Smooth muscle cell of the brain vasculature (primary cell): ENCODE measurements around the gene CUBN.
A peak's percentile ranks its signal among the peaks of the same experiment; 100 is the strongest.

Source experiments
- DNase-seq: peaks from one replicate; pipeline ENCODE4 v3.0.0-alpha.2; 2012; ENCODE audit warnings: low read depth, low spot score

The CUBN gene

GRCh38 chr10:17129741-17130140 lies at the start of gene CUBN:
Gene CUBN, minus strand, starts transcription at chr10:17129811. Its CDS starts 46 bp downstream, at chr10:17129765.
- DNase-seq = no peak

- DNase-seq = no peak
Measured at GRCh38 chr10:17179002-17179401, 49.4 kb upstream of the CUBN start.

GRCh38 chr10:17178006-17178405 lies 48.4 kb upstream of the CUBN start:
- no peak for DNase-seq

- DNase-seq = no peak
Measured at GRCh38 chr10:17177014-17177413, 47.4 kb upstream of the CUBN start.

GRCh38 chr10:17176091-17176490 lies 46.5 kb upstream of the CUBN start:
- no peak for DNase-seq

GRCh38 chr10:17175551-17175950 lies 45.9 kb upstream of the CUBN start:
- no peak for DNase-seq

GRCh38 chr10:17174626-17175025 lies 45.0 kb upstream of the CUBN start:
- DNase-seq = no peak

GRCh38 chr10:17171141-17171641 lies 41.6 kb upstream of the CUBN start:
- no peak for DNase-seq

- no peak for DNase-seq
Measured at GRCh38 chr10:17169803-17170202, 40.2 kb upstream of the CUBN start.

GRCh38 chr10:17166699-17167098 lies 37.1 kb upstream of the CUBN start:
- DNase-seq = no peak

GRCh38 chr10:17162828-17163227 lies 33.2 kb upstream of the CUBN start:
- DNase-seq = no peak

- DNase-seq = no peak
Measured at GRCh38 chr10:17161775-17162174, 32.2 kb upstream of the CUBN start.

GRCh38 chr10:17157024-17157423 lies 27.4 kb upstream of the CUBN start:
- DNase-seq = no peak

- DNase-seq = no peak
Measured at GRCh38 chr10:17155826-17156225, 26.2 kb upstream of the CUBN start.

- no peak for DNase-seq
Measured at GRCh38 chr10:17154116-17154515, 24.5 kb upstream of the CUBN start.

GRCh38 chr10:17153321-17153720 lies 23.7 kb upstream of the CUBN start:
- DNase-seq = no peak

- DNase-seq = no peak
Measured at GRCh38 chr10:17151716-17152115, 22.1 kb upstream of the CUBN start.

GRCh38 chr10:17147884-17148489 lies 18.4 kb upstream of the CUBN start:
- DNase-seq = peak; percentile 36

- no peak for DNase-seq
Measured at GRCh38 chr10:17146892-17147291, 17.3 kb upstream of the CUBN start.

- DNase-seq = no peak
Measured at GRCh38 chr10:17145239-17145638, 15.6 kb upstream of the CUBN start.

GRCh38 chr10:17144757-17145156 lies 15.1 kb upstream of the CUBN start:
- DNase-seq = no peak

- DNase-seq = no peak
Measured at GRCh38 chr10:17144032-17144431, 14.4 kb upstream of the CUBN start.

GRCh38 chr10:17143055-17143690 lies 13.6 kb upstream of the CUBN start:
- no peak for DNase-seq
